GM19467 (cell line): ENCODE data around the gene ZXDC.

Experiments
- ATAC-seq: cut with Tn5 transposase; IDR thresholded peaks from one replicate; pipeline ENCODE4 v1.9.1; 2021; ENCODE audit warnings: mild to moderate bottlenecking, moderate library complexity; ENCODE audit not compliant: unreplicated experiment

ZXDC gene

DNA sequence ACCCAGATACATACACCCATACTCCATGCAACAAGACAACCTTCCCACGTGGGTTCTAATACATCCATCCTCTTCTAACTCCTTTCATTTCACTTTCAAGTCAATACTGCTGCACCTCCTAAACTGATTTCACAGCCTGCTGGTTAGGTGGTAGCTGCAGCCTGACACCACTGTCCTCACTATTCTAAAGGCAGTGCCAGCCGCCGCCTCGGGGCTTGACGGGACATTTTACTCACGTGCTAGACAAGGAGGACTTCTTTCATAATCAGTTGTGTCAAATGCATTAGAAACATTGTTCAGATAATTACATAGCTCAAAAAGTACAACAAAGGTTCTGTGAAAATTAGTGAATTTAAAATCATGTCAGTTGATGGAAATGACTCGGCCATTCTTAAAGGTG is 35.6 kb upstream of the ZXDC start:
- no peak for ATAC-seq

DNA sequence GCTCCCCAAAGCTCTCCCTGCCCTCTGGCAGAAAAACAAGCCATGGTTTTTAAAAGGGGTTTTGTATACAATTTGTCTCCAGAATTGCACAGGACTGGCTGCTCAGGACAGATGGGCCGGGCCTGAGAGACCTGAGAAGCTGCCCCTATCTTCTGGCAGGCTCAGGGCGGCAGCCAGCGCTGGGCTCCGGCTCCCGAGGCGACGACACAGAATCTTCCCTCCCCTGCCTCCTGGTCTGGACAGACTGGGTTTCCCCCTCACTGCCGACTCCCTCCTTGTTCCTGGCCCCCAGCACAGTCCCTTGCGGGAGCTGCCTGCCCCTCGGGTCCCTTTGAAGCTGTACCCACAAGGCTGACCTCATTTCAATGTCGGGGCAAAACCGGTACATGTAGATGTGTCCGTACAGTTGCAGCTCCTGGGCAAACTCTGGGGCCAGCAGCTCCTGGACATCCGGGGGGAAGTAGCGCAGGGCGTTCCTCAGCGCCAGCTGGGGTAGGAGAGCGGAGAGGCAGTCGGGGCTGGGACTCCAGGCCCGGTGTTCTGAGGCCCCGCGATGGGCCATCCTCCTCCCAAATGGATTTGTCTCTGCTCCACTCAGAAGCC is 34.7 kb upstream of the ZXDC start:
- no peak for ATAC-seq

- ATAC-seq = no peak
These were observed 34.1 kb upstream of the ZXDC start for GRCh38 chr3:126509597-126510307.

GRCh38 chr3:126508564-126508964 is 32.9 kb upstream of the ZXDC start:
- no peak for ATAC-seq

DNA sequence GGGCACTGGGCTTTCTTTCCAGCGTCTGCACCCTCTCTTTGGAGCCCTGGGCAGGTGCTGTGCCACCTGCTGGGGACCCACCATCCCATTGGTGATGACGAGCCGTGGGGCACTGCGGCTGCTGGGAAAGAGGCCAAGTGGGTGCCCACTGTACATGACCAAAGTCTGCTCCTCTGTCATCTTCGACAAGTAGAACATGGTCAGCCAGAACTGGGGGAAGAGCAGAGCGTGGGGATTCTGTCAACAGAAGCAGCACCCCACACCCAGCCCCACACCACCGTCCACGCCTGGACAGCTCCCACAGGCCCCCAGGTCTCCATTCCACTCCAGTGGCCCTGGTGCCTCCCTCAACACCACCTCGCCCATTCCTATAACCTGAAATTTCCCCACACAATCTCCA is 32.2 kb upstream of the ZXDC start:
- ATAC-seq = no peak

DNA sequence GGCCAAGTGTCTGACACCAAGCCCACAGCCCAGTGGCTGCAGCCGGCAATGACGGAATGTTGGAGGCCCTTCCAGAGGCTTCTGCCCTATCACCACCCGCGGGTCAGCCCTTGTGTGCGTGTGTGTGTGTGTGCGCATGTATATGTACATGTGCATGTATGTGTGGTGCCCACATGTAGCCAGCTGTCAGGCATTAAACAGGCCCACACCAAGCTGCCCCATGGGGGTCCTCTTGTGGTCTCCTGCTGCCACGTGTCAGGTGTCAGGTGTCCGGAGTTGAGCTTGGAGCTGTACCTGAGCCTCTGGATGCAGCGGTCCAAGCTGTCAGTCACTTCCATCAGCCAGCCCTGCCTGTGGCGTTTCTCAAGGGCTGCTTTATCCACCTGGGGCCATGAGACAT is 28.0 kb upstream of the ZXDC start:
- no peak for ATAC-seq

DNA sequence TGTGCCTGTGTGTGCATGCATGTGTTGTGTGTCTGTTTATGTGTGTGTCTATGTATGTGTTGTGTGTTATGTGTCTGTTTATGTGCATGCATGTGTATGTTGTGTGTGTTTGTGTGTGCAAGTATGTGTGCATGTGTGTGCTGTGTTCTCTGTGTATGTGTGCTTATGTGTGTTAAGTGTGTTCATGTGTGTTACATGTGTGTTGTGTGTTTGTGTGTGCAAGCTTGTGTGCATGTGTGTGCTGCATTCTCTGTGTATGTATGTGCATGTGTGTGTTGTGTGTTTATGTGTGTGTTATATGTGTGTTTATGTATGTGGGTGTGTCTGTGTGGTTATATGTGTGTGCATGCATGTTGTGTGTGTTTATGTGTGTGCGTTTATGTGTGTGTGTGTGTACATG is 27.0 kb upstream of the ZXDC start:
- ATAC-seq = no peak

DNA sequence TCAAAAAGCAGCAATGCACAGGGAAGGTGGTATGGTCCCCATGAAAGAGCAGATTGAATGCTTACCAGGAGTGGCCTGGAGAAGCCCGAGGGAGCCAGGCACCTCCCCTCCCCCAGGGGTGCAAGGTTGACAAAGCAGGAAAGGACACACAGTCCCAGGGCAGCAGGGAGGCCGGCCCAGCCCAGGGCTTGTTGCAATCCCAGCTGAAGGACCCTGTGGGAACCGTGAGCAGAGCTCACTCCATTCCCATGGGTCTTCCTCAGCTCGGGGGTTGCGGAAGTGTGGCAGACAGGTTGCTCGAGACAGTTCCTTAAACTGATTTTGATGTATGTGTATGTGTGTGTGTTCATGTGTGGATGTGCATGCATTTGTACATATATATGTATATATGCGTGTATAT is 26.0 kb upstream of the ZXDC start:
- ATAC-seq = no peak

- no peak for ATAC-seq
These were observed 25.4 kb upstream of the ZXDC start for GRCh38 chr3:126501054-126501453.

GRCh38 chr3:126500016-126500415 is 24.3 kb upstream of the ZXDC start:
- ATAC-seq = no peak

GRCh38 chr3:126499401-126499800 is 23.7 kb upstream of the ZXDC start:
- ATAC-seq = no peak

GRCh38 chr3:126498929-126499328 is 23.2 kb upstream of the ZXDC start:
- ATAC-seq = no peak

DNA sequence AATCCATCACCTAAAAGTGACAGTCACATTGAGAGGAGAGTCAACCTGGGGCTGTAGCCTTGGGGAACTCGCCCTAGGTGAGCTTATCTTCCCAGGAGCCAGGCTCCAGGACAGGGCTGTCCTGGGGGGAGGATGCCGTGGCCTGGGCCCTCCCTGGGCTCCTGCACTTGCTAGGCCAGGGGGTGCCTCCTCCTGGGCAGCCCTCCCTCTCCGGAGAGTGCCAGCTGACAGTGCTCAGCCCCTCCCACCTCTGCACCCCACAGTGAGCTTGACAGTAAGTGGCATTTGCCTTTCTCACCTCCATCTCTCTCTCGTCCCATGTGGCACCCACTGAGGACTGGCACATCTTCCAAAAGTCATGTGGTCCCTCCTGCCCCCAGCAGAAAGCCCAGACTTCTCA is 22.8 kb upstream of the ZXDC start:
- ATAC-seq = no peak

GRCh38 chr3:126497956-126498355 is 22.3 kb upstream of the ZXDC start:
- ATAC-seq = no peak

GRCh38 chr3:126496894-126497850 is 21.5 kb upstream of the ZXDC start:
- no peak for ATAC-seq

DNA sequence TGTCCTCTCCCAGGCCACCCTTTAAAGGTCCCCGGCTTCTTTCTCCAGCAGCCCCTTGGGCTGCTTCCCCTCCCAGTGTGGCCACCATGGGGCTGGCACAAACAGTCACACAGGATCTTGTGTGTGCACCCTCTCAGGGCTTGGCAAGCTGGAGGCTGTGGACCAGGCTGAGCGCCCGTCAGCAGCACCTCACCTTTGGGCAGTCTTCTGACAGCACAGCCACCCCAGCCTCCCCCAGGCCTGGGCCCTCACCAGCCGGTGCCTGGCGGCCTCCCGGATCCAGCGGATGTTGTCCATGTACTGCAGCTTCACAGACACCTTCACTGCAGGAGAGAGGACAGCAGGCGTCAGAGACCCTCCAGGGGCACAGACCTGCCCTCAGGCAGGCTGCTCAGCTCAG is 20.1 kb upstream of the ZXDC start:
- ATAC-seq = no peak

- ATAC-seq = no peak
These were observed 19.2 kb upstream of the ZXDC start for GRCh38 chr3:126494970-126495230.

DNA sequence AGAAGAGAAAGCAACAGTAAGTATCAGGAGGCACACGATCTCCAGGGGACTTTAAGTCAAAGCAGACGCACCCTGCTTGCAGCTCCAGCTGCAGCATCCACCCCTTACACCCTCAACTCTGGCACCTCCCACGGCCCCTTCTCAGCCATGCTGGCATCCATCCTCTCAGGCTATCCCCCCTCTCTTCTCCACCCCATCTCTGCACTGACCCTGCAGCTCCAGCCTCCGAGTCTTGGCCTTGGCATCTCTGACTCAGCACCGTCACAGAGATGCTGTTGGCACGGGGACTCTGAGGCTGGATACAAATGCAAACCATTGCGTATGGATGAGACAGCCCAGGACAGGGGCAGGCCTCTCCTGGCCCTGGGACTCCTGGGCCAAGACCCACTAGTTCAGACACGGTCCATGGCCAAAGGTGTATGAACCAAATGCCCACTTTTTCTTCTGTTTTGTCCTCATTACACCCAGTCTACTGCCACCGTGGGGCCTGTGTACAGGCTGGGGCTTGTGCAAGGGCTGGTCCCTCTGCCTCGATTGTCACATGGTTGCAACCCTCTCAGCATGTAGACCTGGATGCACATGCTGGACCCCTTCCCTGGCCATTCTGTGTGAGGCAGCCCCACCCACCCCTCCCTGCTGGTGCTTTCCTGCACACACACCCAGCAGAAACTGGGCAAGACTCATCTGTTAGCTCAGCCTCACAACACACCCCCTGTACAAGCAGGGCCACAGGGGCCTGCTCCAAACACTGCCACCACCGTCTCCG is 18.7 kb upstream of the ZXDC start:
- ATAC-seq = no peak

GRCh38 chr3:126493739-126494138 is 18.0 kb upstream of the ZXDC start:
- no peak for ATAC-seq

- ATAC-seq = no peak
These were observed 17.4 kb upstream of the ZXDC start for GRCh38 chr3:126493051-126493450.

- no peak for ATAC-seq
These were observed 15.7 kb upstream of the ZXDC start for GRCh38 chr3:126491221-126492013.
